HEK293 (cell line): ENCODE results near the gene SEPTIN7.

Experiments used
- CTCF ChIA-PET: fragments of 350-600 bp; formaldehyde crosslinking; extraction: SDS; loops from one replicate; lab custom pipeline; 2021; ENCODE audit warnings: antibody characterized with exemption; lab: Yijun Ruan, JAX
- POLR2A ChIA-PET: fragments of 300-600 bp; formaldehyde crosslinking; extraction: SDS; loops from one replicate; lab custom pipeline; 2020; ENCODE audit warnings: antibody characterized with exemption, inconsistent platforms; lab: Yijun Ruan, JAX
- H3K27ac ChIP-seq: fragments of 200-500 bp; sonication (Bioruptor generic); 2 replicates; pipeline ENCODE4 v1.5.1; 2014; ENCODE audit warnings: low read depth, low read length, control low read depth, inconsistent platforms; ENCODE audit errors: extremely low read depth
- H3K36me3 ChIP-seq, 2 experiments: fragments of 200-500 bp in 1 of 2; sonication (Bioruptor generic) in 1 of 2; 1 replicate in 1 of 2; 2 replicates in 1 of 2; pipeline ENCODE4 v1.5.1; 2014 to 2017; ENCODE audit warnings: inconsistent platforms in 2 of 2, low read length in 2 of 2; ENCODE audit not compliant: control insufficient read depth in 2 of 2, insufficient read depth in 1 of 2
- H3K4me1 ChIP-seq: fragments of 200-500 bp; sonication (Bioruptor generic); 2 replicates; pipeline ENCODE4 v1.5.1; 2014; ENCODE audit warnings: mild to moderate bottlenecking, low read length, inconsistent platforms; ENCODE audit not compliant: control insufficient read depth, insufficient read depth
- H3K4me3 ChIP-seq: 2 replicates; pipeline ENCODE4 v1.5.1; 2011; ENCODE audit warnings: low read depth, mild to moderate bottlenecking, control low read depth, low read length, moderate library complexity
- H3K9me3 ChIP-seq: fragments of 200-500 bp; sonication (Bioruptor generic); 2 replicates; pipeline ENCODE4 v1.5.1; 2014; ENCODE audit warnings: low read depth, low read length, inconsistent platforms; ENCODE audit not compliant: control insufficient read depth, insufficient read depth
- INSM2 ChIP-seq: fragments of 450-650 bp; formaldehyde crosslinking; IDR thresholded peaks from 2 replicates; pipeline ENCODE4 v1.5.1; 2016; ENCODE audit warnings: missing biosample characterization, missing genetic modification characterization
- KLF1 ChIP-seq: fragments of 450-650 bp; formaldehyde crosslinking; IDR thresholded peaks from 2 replicates; pipeline ENCODE4 v1.5.1; 2016; ENCODE audit warnings: missing biosample characterization, missing genetic modification characterization
- KLF9 ChIP-seq: fragments of 450-650 bp; formaldehyde crosslinking; IDR thresholded peaks from 2 replicates; pipeline ENCODE4 v1.5.1; 2016; ENCODE audit warnings: missing biosample characterization, missing genetic modification characterization, low read depth
- MEIS1 ChIP-seq: sonication (generic); formaldehyde crosslinking; IDR thresholded peaks from 2 replicates; pipeline ENCODE4 v1.8.1; 2022; ENCODE audit warnings: missing genetic modification reagents, mild to moderate bottlenecking, borderline replicate concordance
- OVOL3 ChIP-seq: fragments of 450-650 bp; formaldehyde crosslinking; IDR thresholded peaks from 2 replicates; pipeline ENCODE4 v1.5.1; 2016; ENCODE audit warnings: missing biosample characterization, missing genetic modification characterization
- SETDB1 ChIP-seq: IDR thresholded peaks from one replicate; pipeline ENCODE4 v1.6.1; 2017; ENCODE audit warnings: mild to moderate bottlenecking, low read length, moderate library complexity, mixed read lengths; ENCODE audit not compliant: insufficient read length
- SP2 ChIP-seq: fragments of 450-650 bp; formaldehyde crosslinking; IDR thresholded peaks from 2 replicates; pipeline ENCODE4 v1.5.1; 2016; ENCODE audit warnings: missing biosample characterization, missing genetic modification characterization
- SP3 ChIP-seq: fragments of 450-650 bp; formaldehyde crosslinking; IDR thresholded peaks from 2 replicates; pipeline ENCODE4 v1.5.1; 2016; ENCODE audit warnings: missing biosample characterization, missing genetic modification characterization
- ZBTB49 ChIP-seq: fragments of 450-650 bp; formaldehyde crosslinking; IDR thresholded peaks from 2 replicates; pipeline ENCODE4 v1.5.1; 2016; ENCODE audit warnings: missing biosample characterization, missing genetic modification characterization, low read depth
- ZNF223 ChIP-seq: fragments of 450-650 bp; formaldehyde crosslinking; IDR thresholded peaks from 2 replicates; pipeline ENCODE4 v1.5.1; 2016; ENCODE audit warnings: missing biosample characterization, missing genetic modification characterization
- ZNF324 ChIP-seq: fragments of 450-650 bp; formaldehyde crosslinking; IDR thresholded peaks from 2 replicates; pipeline ENCODE4 v1.5.1; 2016; ENCODE audit warnings: missing biosample characterization, missing genetic modification characterization
- ZNF37A ChIP-seq: fragments of 450-650 bp; IDR thresholded peaks from 2 replicates; pipeline ENCODE4 v1.5.1; 2018; ENCODE audit warnings: missing biosample characterization, missing genetic modification characterization
- ZNF423 ChIP-seq: fragments of 450-650 bp; formaldehyde crosslinking; IDR thresholded peaks from 2 replicates; pipeline ENCODE4 v1.5.1; 2016; ENCODE audit warnings: missing biosample characterization, missing genetic modification characterization
- ZNF518A ChIP-seq: fragments of 450-650 bp; formaldehyde crosslinking; conservative IDR thresholded peaks from 2 replicates; pipeline ENCODE4 v1.5.1; 2016; ENCODE audit warnings: low read depth, missing biosample characterization, missing genetic modification characterization
- ZNF548 ChIP-seq: fragments of 450-650 bp; formaldehyde crosslinking; IDR thresholded peaks from 2 replicates; pipeline ENCODE4 v1.5.1; 2016; ENCODE audit warnings: missing biosample characterization, missing genetic modification characterization
- ZNF660 ChIP-seq: fragments of 450-650 bp; IDR thresholded peaks from 2 replicates; pipeline ENCODE4 v1.5.1; 2018; ENCODE audit warnings: missing biosample characterization, mild to moderate bottlenecking, missing genetic modification characterization
- ZNF692 ChIP-seq: fragments of 450-650 bp; formaldehyde crosslinking; IDR thresholded peaks from 2 replicates; pipeline ENCODE4 v1.5.1; 2016; ENCODE audit warnings: missing biosample characterization, missing genetic modification characterization

Gene SEPTIN7

GRCh38 chr7:35805876-35806275 lies 5.0 kb downstream of the SEPTIN7 start (continued):
- no peak for TF ChIP-seq ZNF324 (tag by site-specific recombination)
- TF ChIP-seq ZNF548 (tag by site-specific recombination), result no peak
- TF ChIP-seq ZNF37A, result no peak

- no peak for TF ChIP-seq OVOL3 (tag by site-specific recombination)
- H3K4me1 ChIP-seq, result no peaks in the 10 kb centered on the region; the same call in 1 of the 2 replicates
- ChIA-PET POLR2A (no interaction called here), CTCF (no interaction called here)
- no peaks in the 10 kb centered on the region for H3K9me3 ChIP-seq
- H3K27ac ChIP-seq, result no peak overlapping the region
- H3K36me3 ChIP-seq, result no peaks in the 10 kb centered on the region
- H3K4me3 ChIP-seq, result no peak overlapping the region
These were observed 15.7 kb downstream of the SEPTIN7 start for GRCh38 chr7:35816514-35816913.

GRCh38 chr7:35817181-35817580 lies 16.3 kb downstream of the SEPTIN7 start:
- no peaks in the 10 kb centered on the region; the same call in 1 of the 2 replicates for H3K4me1 ChIP-seq
- POLR2A ChIA-PET, result no interaction called here
- CTCF ChIA-PET, result no interaction called here
- no peaks in the 10 kb centered on the region for H3K9me3 ChIP-seq
- H3K27ac ChIP-seq, result no peak overlapping the region
- TF ChIP-seq ZNF692 (tag by site-specific recombination), result no peak
- TF ChIP-seq SETDB1, result peak; percentile 13
- H3K36me3 ChIP-seq, result no peaks in the 10 kb centered on the region
- no peak overlapping the region for H3K4me3 ChIP-seq

GRCh38 chr7:35817930-35818329 lies 17.1 kb downstream of the SEPTIN7 start:
- POLR2A ChIA-PET, result no interaction called here
- TF ChIP-seq ZNF518A (tag by site-specific recombination), result no peak
- no peak for TF ChIP-seq ZNF423 (tag by site-specific recombination)
- TF ChIP-seq ZBTB49 (tag by site-specific recombination), result no peak
- TF ChIP-seq KLF9 (tag by site-specific recombination), result no peak
- no peak for TF ChIP-seq SP3 (tag by site-specific recombination)
- no peak for TF ChIP-seq ZNF660
- no peak for TF ChIP-seq MEIS1 (CRISPR knock-in tag)
- no peak for TF ChIP-seq ZNF223
- no peak for TF ChIP-seq KLF1
- TF ChIP-seq SP2 (tag by site-specific recombination), result no peak
- no peak for TF ChIP-seq INSM2 (tag by site-specific recombination)
- TF ChIP-seq ZNF324 (tag by site-specific recombination), result no peak
- H3K4me1 ChIP-seq, result no peaks in the 10 kb centered on the region
- H3K27ac ChIP-seq, result no peak overlapping the region
- no peak overlapping the region for H3K4me3 ChIP-seq
- H3K9me3 ChIP-seq, result no peaks in the 10 kb centered on the region
- H3K36me3 ChIP-seq, result no peaks in the 10 kb centered on the region
- CTCF ChIA-PET, result no interaction called here
